H7 (cell line): ENCODE data around the gene SLC6A18. TPM values are rescaled to one million over a fixed set of nuclear protein-coding genes. Genes with fewer than 3 reads are reported as not detected.

ENCODE experiments used
- DNase-seq: peaks from one replicate; pipeline ENCODE4 v3.0.0; 2012
- H3K27me3 ChIP-seq: 2 replicates; pipeline ENCODE4 v1.6.0; 2011; ENCODE audit warnings: mild to moderate bottlenecking, low read length; ENCODE audit not compliant: control insufficient read depth, insufficient read depth
- H3K36me3 ChIP-seq: replicated peaks from 2 replicates; pipeline ENCODE4 v1.5.1; 2011; ENCODE audit warnings: low read length; ENCODE audit not compliant: control insufficient read depth, insufficient read depth
- H3K4me3 ChIP-seq: 2 replicates; pipeline ENCODE4 v1.5.1; 2011; ENCODE audit warnings: low read depth, mild to moderate bottlenecking, control low read depth, low read length, moderate library complexity; ENCODE audit not compliant: insufficient read depth
- total RNA-seq: library from RNA; depleted of rRNA; stranded (reverse); fragments of >200 nt; shearing (Covaris generic); gene quantifications from 2 replicates; pipeline ENCODE4 v1.2.3, GENCODE V29; 2014

Gene SLC6A18
- total RNA-seq, 1 experiment from 2014 or later: not detected

DNA sequence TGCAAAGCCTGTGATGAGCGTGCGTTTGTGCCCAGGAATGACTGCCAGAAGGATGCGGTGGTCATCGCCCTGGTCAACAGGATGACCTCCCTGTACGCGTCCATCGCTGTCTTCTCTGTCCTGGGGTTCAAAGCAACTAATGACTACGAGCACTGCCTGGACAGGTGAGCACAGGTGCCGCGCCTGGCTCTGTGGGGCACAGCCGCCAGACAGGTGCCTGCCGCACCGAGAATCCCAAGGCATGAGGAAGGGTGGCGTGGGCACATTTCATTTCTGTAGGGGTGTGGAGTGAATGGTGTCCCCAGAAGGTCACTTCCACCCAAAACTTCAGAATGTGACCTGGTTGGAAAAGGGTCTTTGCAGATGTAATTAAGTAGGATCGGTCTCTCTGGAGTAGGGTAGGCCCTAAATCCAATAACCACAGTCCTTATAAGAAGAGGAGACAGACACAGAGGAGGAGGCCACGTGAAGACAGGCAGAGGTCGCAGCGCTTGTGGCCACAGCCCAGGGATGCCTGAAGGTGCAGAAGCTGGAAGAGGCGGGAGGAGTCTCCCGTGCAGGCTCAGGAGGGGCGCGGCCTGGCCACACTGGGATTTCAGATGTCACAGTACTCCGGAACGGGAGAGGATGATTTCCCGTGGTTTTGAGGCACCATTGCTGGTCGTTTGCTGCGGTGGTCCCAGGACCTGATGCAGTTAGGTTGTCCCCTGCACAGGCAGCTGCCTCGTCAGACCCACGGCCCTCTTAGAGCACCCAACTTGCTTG lies 15.5 kb downstream of the SLC6A18 start:
- Histone ChIP-seq H3K27me3 (no peaks in the 10 kb centered on the region), H3K4me3 (no peak overlapping the region), H3K36me3 (no peaks in the 10 kb centered on the region)
- no peak for DNase-seq

DNA sequence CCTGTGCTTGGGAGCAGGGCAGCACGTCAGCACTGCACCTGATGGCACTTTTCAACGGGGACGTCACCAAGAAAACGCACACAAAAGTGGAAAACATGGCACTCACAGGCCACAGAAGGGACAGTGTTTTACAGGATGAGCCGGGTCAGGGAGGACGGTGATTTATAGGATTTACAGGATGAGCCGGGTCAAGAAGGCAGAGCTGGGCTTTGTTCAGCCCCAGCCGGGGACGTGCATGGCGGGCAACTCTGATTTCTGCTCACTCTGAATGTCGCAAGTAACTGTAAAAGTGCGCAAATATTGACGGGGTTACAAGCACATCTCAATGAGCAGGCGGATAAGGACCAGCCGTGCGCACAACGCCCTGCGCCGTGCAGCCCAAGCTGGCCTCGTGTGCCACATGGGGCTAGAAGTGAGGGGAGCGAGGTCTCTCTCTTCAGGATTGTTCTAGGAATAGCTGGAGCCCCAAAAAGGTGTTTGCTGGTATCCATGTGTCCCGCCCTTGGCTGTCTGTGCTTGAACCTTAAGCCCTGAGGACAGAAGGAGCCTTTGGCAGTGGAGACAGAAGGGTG lies 16.4 kb downstream of the SLC6A18 start:
- DNase-seq: no peak
- no peak overlapping the region for H3K4me3 ChIP-seq
- no peaks in the 10 kb centered on the region for H3K36me3 ChIP-seq
- H3K27me3 ChIP-seq: no peaks in the 10 kb centered on the region

DNA sequence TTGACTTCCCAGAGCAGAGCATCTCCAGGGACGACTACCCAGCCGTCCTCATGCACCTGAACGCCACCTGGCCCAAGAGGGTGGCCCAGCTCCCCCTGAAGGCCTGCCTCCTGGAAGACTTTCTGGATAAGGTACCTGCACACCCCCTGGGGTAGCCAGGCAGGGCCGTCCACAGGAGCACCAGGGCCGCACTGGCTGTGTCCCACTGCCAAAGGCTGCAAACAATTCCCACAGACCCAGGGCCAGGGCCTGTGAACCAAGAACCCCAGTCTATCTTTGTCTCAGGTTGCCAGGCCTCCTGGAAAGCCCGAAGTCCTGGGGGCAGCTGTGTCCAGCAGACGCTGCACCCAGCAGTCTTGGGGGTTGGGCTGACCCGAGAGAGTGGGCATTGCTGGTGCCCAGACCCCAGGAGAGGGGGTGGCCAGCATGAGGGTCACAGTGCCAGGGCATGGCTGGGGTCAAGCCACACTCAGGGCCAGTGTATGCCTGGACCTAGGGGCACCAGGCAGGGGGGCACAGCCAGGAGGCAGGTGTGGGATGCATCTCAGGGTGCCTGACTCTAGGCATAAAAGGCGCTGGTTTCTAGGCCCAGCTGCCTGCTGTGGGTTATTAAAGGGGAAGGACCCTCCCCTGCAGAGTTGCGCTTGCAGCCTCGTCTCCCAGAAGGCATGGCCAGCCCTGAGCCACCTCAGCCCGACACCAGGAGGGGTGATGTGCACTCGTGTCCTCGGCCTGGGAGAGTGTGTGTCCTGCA lies 17.7 kb downstream of the SLC6A18 start:
- H3K36me3 ChIP-seq: no peaks in the 10 kb centered on the region
- no peak overlapping the region for H3K4me3 ChIP-seq
- H3K27me3 ChIP-seq: no peaks in the 10 kb centered on the region
- no peak for DNase-seq

DNA sequence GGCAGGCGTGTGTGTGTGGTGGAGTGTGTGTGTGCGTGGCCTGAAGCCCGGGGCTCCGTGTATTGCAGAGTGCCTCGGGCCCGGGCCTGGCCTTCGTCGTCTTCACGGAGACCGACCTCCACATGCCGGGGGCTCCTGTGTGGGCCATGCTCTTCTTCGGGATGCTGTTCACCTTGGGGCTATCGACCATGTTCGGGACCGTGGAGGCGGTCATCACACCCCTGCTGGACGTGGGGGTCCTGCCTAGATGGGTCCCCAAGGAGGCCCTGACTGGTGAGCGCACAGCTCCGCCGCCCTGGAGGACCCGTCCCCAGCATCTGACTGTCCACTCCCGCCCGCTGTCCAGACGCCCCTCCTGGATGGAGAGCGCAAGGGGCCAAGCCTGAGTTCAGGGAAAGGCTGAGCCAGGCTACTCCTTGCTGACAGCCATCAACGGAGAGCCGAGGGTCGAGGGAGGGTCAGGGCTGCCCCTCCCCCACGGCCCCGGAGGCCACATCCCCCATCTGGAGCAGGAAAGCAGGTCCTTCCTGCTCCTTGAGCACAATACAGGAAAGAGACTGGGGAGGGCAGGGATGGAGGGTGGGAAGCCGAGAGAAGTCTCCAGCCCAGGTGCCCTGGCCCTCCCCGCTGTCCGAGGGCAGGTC lies 18.4 kb downstream of the SLC6A18 start:
- no peaks in the 10 kb centered on the region for H3K36me3 ChIP-seq
- H3K27me3 ChIP-seq: no peaks in the 10 kb centered on the region
- peak; percentile 90 for DNase-seq

DNA sequence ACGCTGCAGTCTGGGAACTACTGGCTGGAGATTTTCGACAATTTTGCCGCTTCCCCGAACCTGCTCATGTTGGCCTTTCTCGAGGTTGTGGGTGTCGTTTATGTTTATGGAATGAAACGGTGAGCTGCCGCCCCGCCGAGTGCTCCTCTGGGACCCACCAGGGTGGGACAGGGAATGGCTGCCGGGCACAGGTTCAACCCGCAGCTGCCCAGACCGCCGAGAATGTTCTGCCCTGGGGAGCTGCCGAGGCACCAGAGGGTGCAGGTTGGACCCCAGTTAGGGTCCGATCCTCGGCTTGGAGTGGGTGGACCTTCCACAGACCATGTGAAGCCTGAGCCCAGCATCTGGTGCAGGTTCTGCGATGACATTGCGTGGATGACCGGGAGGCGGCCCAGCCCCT lies 19.1 kb downstream of the SLC6A18 start:
- Histone ChIP-seq H3K27me3 (no peaks in the 10 kb centered on the region), H3K36me3 (no peaks in the 10 kb centered on the region), H3K4me3 (no peak overlapping the region)
- DNase-seq: no peak

More for the DNA sequence above, 18.4 kb downstream of the SLC6A18 start:
- H3K4me3 ChIP-seq: no peak overlapping the region

DNA sequence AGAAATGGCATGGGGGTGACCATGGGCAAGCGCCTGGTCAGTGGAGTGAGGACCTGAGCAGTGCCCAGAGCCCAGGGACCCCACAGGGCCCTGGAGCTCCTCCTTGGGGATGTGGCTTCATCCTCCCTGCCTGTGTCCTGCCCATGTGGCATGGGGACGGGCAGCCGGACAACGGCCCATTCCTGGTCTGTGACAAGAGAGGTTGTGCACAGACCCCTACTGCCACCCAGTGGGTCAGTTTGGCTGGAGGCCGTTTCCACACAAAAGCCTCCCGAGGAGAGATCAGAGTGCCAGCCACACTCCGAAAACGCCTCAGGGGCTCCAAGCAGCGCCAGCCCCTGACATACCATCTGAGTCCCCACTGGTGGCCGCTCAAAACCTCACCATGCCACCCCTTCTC lies 19.8 kb downstream of the SLC6A18 start:
- no peaks in the 10 kb centered on the region for H3K27me3 ChIP-seq
- DNase-seq: peak; percentile 77

DNA sequence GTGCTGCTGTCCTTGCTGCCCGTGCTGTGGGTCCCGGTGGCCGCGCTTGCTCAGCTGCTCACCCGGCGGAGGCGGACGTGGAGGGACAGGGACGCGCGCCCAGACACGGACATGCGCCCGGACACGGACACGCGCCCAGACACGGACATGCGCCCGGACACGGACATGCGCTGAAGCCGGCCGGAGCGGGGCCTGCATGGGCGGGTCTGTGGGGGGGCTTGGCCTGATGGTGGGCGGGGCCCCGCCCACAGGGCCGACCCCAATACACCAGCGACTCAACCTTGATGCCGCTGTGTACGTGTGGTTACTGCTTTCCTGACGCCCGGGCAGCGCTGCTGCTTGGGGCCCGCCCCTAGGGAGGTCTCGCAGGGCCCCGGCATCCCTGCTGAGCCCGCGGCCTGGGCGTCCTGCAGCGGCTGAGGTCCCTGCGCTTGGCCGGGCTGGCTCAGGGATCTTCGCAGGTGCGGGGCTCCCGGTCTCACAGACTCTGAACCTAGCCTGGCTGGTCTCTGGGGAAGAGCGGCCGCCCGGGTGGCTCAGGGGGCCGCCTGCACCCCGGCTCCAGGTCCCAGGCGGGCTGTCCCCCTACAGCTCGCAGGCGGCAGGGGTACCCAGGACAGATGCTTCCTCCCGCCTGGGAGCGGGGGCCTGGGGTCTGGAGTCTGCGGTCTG lies 20.9 kb downstream of the SLC6A18 start:
- Histone ChIP-seq H3K4me3 (no peak overlapping the region), H3K27me3 (no peaks in the 10 kb centered on the region), H3K36me3 (no peaks in the 10 kb centered on the region)
- DNase-seq: peak; percentile 81

More for the DNA sequence above, 19.8 kb downstream of the SLC6A18 start:
- Histone ChIP-seq H3K36me3 (no peaks in the 10 kb centered on the region), H3K4me3 (no peak overlapping the region)

DNA sequence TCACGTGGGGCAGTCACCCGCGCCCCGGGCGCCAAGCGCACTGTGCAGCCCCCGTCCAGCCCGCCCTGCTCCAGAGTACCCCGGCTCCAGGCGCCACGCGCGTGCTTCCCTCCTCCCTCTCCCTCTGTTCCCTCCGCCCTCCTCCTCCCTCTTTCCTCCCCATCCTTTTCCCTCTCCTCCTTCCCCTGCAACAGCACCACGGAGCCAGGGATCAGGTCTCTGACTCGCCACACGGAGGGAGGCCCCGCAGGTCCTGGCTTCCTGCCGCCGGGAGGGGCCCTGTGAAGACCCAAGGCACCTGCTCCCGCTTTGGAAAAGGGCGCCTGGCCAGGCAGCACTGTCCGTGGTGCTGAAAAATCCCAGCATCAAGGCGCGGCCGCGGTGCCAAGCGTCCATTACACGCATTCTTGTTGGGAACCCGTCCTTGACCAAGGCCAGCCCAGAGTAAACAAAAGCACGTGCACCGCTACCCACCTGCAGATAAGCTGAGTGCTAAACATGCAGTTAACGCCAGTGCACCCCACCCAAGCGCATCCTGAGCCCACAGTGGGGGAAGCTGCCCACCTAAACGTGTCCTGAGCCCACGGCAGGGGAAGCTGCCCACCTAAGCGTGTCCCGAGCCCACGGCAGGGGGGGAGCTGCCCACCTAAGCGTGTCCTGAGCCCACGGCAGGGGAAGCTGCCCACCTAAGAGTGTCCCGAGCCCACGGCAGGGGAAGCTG lies 21.7 kb downstream of the SLC6A18 start:
- peak; percentile 96 for DNase-seq
- H3K4me3 ChIP-seq: no peak overlapping the region
- H3K36me3 ChIP-seq: no peaks in the 10 kb centered on the region
- no peaks in the 10 kb centered on the region for H3K27me3 ChIP-seq

DNA sequence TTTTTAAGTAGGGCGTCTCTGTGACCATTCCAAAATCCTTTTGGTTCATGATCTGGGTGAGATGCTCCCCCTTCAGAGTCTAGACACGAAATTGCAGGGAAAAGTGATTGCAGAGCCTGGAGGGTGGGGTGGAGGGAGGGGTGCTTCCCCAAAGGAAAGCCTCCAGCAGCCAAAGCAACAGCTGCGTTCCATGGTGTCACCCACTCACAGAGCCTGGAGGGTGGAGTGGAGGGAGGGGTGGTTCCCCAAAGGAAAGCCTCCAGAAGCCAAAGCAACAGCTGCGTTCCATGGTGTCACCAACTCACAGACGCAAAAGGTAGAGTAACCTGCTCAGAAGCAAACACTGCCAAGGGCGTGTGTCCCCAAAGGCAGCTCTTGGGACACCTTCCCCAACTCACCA lies 22.6 kb downstream of the SLC6A18 start:
- DNase-seq: no peak
- no peak overlapping the region for H3K4me3 ChIP-seq
- no peaks in the 10 kb centered on the region for H3K27me3 ChIP-seq
- H3K36me3 ChIP-seq: no peaks in the 10 kb centered on the region

DNA sequence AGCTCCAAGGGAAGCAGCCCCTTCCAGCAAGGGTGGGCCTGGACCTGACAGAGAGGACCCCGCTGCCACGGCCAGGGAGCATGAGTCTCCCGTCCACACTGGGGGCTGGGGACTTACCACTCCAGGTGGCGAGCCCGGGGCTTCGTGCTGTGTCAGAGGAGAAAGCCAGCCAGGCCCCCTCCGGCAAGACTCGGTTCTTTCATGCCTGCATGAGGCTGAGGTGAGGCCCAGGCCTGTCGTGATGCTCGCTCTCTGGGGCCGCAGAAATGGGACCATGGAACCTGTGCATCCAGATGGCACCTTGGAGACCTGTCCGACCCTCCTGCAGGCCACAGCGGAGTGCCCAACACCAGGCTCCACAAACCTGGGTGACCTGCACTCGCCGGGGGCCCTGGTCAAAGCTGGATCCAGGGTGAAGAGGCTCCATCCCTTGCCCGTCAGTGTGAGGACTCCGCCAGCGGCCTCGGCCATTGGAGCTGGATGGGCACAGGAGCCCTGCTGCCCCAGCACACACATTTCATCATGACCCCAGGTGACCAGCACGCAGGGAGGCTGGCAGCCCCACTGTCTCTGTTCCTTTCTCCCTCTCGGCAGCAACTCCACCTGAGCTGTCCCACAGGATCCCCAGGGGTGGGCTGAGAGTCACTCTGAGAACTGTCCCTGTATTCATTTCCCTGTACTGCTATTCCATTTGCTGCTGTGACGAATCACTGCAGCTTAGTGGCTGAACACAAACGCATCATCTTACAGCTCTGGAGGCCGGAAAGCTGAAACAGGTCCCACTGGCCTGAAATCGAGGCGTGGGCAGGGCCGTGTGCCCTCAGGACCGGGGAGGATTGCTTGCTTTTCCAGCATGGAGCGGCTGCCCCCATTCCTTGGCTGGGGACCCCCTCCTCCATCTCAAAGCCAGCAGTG lies 24.4 kb downstream of the SLC6A18 start:
- Histone ChIP-seq H3K36me3 (no peaks in the 10 kb centered on the region), H3K4me3 (no peak overlapping the region), H3K27me3 (no peaks in the 10 kb centered on the region)
- no peak for DNase-seq

DNA sequence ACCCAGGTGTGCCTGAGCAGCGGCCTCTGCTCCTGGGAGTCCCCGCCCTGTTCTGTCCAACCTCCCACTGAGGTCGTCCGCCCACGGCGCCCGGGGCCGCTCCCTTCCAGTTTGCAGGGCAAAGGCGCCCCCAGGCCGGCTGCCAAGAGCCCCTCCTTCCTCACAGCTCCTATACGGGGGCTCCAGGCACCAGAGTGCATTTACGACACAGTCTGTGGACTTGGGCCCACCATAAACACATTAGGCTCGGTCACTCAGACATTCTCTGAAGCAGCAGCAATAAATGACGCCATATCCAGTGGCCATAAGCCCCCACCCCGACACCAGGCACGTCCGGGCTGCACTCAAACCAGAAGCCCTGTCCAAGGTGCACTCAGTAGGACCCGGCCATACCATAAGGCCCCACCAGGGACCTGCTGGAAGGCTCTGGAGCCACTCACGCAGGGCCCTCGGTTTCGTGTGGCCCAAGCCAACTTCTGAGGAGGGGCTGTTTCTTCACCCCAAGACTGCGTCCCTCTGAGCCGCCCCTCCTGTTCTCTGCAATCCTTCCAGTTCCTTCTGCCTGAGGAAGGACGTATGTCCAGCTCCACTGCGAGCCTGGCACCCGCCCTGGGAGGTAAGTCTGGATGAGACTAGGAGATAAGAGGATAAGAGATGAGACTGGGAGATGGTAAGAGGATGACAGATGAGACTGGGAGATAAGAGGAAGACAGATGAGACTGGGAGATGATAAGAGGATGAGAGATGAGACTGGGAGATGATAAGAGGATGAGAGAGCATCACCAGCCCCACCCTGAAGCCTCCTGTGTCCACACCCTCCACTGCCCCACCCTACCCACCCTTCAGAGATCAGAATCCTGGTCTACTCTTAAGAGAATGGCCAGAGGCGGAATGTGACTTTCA lies 26.7 kb downstream of the SLC6A18 start:
- Histone ChIP-seq H3K4me3 (no peak overlapping the region), H3K27me3 (no peaks in the 10 kb centered on the region), H3K36me3 (0 out of 2 replicates have a peak, but pooled peaks cover 1% of the 10 kb centered on the region)
- DNase-seq: no peak

DNA sequence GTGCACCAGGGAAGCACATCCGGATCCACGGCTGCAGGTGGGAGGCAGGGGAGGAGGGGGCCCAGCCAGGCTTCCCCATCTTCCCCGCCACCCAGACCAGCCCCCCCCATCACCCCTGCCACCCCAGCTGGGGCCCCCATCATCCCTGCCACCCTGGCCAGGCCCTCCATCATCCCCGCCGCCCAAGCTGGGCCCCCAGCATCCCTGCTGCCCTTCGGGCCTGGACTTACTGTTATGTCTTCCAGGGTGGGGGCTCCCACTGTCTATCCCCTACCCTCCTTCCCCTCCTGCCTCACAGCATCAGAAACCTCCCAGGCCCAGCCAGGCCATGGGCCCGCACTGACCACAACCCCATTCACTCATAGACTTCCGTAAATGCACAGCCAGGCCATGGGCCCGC lies 27.5 kb downstream of the SLC6A18 start:
- no peaks in the 10 kb centered on the region for H3K27me3 ChIP-seq
- H3K4me3 ChIP-seq: no peak overlapping the region
- no peak for DNase-seq
- 0 out of 2 replicates have a peak, but pooled peaks cover 1% of the 10 kb centered on the region for H3K36me3 ChIP-seq
